Activated CD8-positive, alpha-beta memory T cell treated with anti-CD3 and anti-CD28 coated beads for 24 hours (primary cell): ENCODE results near the gene BRD1.

ENCODE experiments used
- DNase-seq: peaks from one replicate; pipeline ENCODE4 v3.0.0-alpha.2; 2020

The BRD1 gene

DNA sequence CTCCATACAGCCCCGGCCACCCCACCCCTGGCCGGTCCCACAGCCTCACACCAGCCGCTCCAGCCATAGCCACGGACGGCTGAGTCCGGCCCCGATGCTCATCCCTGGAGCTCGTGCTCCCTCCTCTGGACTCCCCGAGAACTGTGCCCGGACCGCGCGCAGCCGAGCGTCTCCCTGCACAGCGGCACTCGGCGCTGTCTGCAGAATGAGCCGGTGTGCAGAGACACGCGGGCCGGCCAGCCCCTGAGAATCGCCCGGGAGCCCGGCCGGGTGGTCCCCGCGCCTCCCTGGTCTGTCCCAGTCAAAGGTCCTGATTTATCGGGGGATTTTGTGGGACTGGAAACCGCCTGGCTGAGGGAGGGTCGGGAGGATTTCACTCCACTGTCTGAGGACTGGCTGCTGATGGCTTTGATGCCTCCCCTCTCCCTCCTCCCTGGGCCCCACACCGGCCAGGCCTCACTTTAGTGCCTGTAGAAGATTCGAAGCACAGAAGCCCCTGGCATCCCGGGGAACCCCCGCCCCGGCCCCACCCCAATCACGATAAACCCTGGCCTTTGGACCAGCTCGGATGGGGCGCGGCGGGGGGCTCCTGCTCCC is 102.7 kb downstream of the BRD1 start:
- peak; percentile 89 for DNase-seq

DNA sequence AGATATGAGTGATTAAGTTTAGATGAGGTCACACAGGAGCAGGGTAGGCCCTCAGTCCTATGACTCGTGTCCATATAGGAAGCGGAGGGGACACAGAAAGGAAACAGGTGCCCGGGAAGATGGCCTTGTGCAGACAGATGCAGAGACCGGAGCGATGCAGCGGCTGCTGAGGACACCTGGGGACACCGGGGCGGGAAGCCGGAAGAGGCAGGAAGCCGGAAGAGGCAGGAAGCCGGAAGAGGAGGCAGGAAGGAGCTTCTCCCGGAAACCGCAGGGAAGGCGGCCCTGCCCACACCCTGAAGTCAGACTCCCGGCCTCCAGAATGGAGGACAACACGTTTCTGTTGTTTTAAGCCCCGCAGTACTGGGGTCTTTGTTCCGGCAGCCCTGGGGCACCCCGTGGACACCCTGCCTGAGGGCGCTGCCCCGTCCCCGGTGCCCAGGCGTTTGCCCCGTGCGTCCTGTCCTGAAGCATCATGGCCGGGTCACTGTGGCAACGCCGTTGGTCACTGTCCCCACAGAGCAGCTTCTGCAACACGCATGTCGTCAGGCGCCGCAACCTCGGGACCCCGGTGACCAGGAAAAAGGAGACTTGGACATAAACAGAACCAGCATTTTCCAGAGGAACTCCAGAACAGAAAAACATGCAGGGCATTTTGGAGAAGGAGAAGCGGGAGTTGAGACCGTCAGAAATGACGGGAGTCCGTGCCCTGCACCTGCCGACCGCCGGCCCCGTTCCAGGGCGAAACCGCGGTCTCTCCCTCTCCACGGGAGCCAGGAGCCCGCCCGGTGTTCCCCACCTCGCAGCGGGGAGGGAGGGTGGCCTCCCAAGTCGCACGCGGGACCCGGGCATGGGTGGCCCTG is 103.4 kb downstream of the BRD1 start:
- DNase-seq, result peak; percentile 70

DNA sequence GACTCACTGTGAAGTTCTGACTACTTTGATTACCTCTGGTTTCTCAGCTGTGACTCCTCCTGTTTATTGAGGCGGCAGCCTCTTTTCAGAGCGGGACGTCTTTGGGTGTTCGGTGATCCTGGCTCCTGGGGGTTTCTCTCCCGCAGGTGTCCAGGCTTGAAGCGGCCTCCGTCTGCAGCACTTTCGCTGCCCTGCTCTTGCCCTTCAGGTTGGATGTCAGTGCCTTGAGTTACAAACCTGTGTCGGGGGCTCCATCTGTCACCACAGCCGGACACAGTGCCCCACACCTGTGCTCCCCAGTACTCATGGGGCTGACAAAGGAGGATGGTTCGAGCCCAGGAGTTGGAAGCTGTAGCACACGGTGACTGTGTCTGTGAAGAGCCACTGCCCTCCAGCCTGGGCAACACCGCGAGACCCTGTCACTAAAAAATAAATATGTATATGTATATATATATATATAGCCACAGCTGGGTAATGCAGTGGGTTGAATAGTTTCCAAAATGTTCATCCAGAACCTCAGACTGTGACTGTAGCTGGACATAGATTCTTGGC is 104.1 kb downstream of the BRD1 start:
- DNase-seq, result peak; percentile 57
